SU-DHL-6 (cell line): ENCODE measurements around the gene AKNA.

Source experiments
- H2AFZ ChIP-seq: fragments of 200-600 bp; sonication (generic); 2 replicates; pipeline ENCODE4 v1.6.1; 2014; ENCODE audit warnings: low read depth, mild to moderate bottlenecking, moderate library complexity, mixed read lengths, antibody characterized with exemption, low read length; ENCODE audit not compliant: severe bottlenecking
- H3F3A ChIP-seq: fragments of 200-600 bp; shearing (Covaris generic); 2 replicates; pipeline ENCODE4 v1.6.0; 2016; ENCODE audit warnings: antibody characterized with exemption, mild to moderate bottlenecking; ENCODE audit not compliant: insufficient read depth
- H3K27ac ChIP-seq: fragments of 200-600 bp; sonication (generic); 2 replicates; pipeline ENCODE4 v1.5.1; 2016; ENCODE audit warnings: low read depth, mild to moderate bottlenecking, low read length, moderate library complexity, mixed read lengths
- H3K27me3 ChIP-seq: fragments of 200-600 bp; sonication (generic), shearing (Covaris generic); 2 replicates; pipeline ENCODE4 v1.6.0; 2014; ENCODE audit warnings: mild to moderate bottlenecking, low read length
- H3K36me3 ChIP-seq: fragments of 200-600 bp; sonication (generic); 2 replicates; pipeline ENCODE4 v1.6.1; 2014; ENCODE audit warnings: mild to moderate bottlenecking, low read length, mixed read lengths
- H3K4me2 ChIP-seq: fragments of 300-600, 200-600 bp; shearing (Covaris generic), sonication (generic); 2 replicates; pipeline ENCODE4 v1.6.0; 2014; ENCODE audit warnings: low read length, low read depth, mild to moderate bottlenecking; ENCODE audit not compliant: poor library complexity, severe bottlenecking
- H3K4me3 ChIP-seq: fragments of 200-600 bp; sonication (generic); 2 replicates; pipeline ENCODE4 v1.5.1; 2014; ENCODE audit warnings: antibody characterized with exemption, low read length, mild to moderate bottlenecking, mixed read lengths; ENCODE audit not compliant: insufficient read depth, poor library complexity, severe bottlenecking
- H3K79me2 ChIP-seq: fragments of 200-600 bp; sonication (generic); 2 replicates; pipeline ENCODE4 v1.6.1; 2014; ENCODE audit warnings: mild to moderate bottlenecking, low read length, moderate library complexity; ENCODE audit not compliant: insufficient read depth
- H3K9ac ChIP-seq: fragments of 200-600 bp; sonication (generic); 2 replicates; pipeline ENCODE4 v1.7.0; 2014; ENCODE audit warnings: mild to moderate bottlenecking, low read length
- H3K9me2 ChIP-seq: fragments of 200-600 bp; sonication (generic); replicated peaks from 2 replicates; pipeline ENCODE4 v1.6.1; 2014; ENCODE audit warnings: low read length; ENCODE audit not compliant: insufficient read depth
- H3K9me3 ChIP-seq: fragments of 200-600 bp; sonication (generic); 2 replicates; pipeline ENCODE4 v1.6.1; 2014; ENCODE audit warnings: low read length, mixed read lengths; ENCODE audit not compliant: insufficient read depth
- H4K20me1 ChIP-seq: fragments of 200-600 bp; sonication (generic); 2 replicates; pipeline ENCODE4 v1.6.1; 2014; ENCODE audit warnings: low read depth, mild to moderate bottlenecking, antibody characterized with exemption, low read length, moderate library complexity, mixed read lengths
- CTCF ChIP-seq: fragments of 200-600 bp; sonication (generic); IDR thresholded peaks from one replicate; pipeline ENCODE4 v1.5.1; 2017; ENCODE audit warnings: antibody characterized with exemption, mild to moderate bottlenecking, low read length, moderate library complexity; ENCODE audit not compliant: insufficient read depth, poor library complexity, severe bottlenecking
- EZH2phosphoT487 ChIP-seq: fragments of 200-600 bp; sonication (generic), shearing (Covaris generic); conservative IDR thresholded peaks from 2 replicates; pipeline ENCODE4 v1.6.1; 2018; ENCODE audit warnings: mild to moderate bottlenecking, antibody characterized with exemption, low read length, moderate library complexity, mixed read lengths

Gene AKNA

GRCh38 chr9:114386886-114387679, 699 bp downstream of the AKNA start:
- Histone ChIP-seq H3K79me2 (peaks cover 74% of the 10 kb centered on the region), H3K27ac (peak overlapping the region; percentile 98)

GRCh38 chr9:114386361-114386885, 1.4 kb downstream of the AKNA start:
- Histone ChIP-seq H3K9ac (peak overlapping the region; percentile 90), H3K79me2 (peaks cover 80% of the 10 kb centered on the region), H3K27ac (peak overlapping the region; percentile 98), H2AFZ (no peak overlapping the region), H3K36me3 (no peaks in the 10 kb centered on the region), H3K9me3 (no peaks in the 10 kb centered on the region), H3K4me2 (peak overlapping the region; percentile 95), H3K27me3 (no peaks in the 10 kb centered on the region), H3K9me2 (no peaks in the 10 kb centered on the region), H4K20me1 (no peaks in the 10 kb centered on the region), H3F3A (peaks cover 54% of the 10 kb centered on the region), H3K4me3 (peak overlapping the region; percentile 80)
- TF ChIP-seq EZH2phosphoT487 (no peak), CTCF (no peak)

More at GRCh38 chr9:114386886-114387679, 699 bp downstream of the AKNA start:
- H3K4me2 ChIP-seq, result peak overlapping the region; percentile 95
- peaks cover 58% of the 10 kb centered on the region for H3F3A ChIP-seq
- H2AFZ ChIP-seq, result no peak overlapping the region
- H3K9ac ChIP-seq, result peak overlapping the region; percentile 90
- H3K36me3 ChIP-seq, result no peaks in the 10 kb centered on the region
- no peaks in the 10 kb centered on the region for H3K27me3 ChIP-seq
- TF ChIP-seq CTCF (no peak), EZH2phosphoT487 (no peak)
- no peaks in the 10 kb centered on the region for H4K20me1 ChIP-seq
- H3K4me3 ChIP-seq, result peak overlapping the region; percentile 80
- H3K9me2 ChIP-seq, result no peaks in the 10 kb centered on the region
- H3K9me3 ChIP-seq, result no peaks in the 10 kb centered on the region

- Histone ChIP-seq H2AFZ (no peak overlapping the region), H3F3A (peaks cover 46% of the 10 kb centered on the region), H3K9me2 (no peaks in the 10 kb centered on the region), H3K27ac (peak overlapping the region; percentile 98), H3K9me3 (no peaks in the 10 kb centered on the region), H3K27me3 (no peaks in the 10 kb centered on the region), H4K20me1 (no peaks in the 10 kb centered on the region), H3K4me3 (peak overlapping the region; percentile 80), H3K9ac (peak overlapping the region; percentile 90), H3K79me2 (peaks cover 87% of the 10 kb centered on the region), H3K4me2 (peak overlapping the region; percentile 95), H3K36me3 (no peaks in the 10 kb centered on the region)
- TF ChIP-seq CTCF (no peak), EZH2phosphoT487 (no peak)
Measured at GRCh38 chr9:114385397-114386181, 2.2 kb downstream of the AKNA start.
